Central memory CD4-positive, alpha-beta T cell (primary cell): ENCODE data around the gene METRN.
A peak's percentile ranks its signal among the peaks of the same experiment; 100 is the strongest.

Experiments used
- DNase-seq: peaks from one replicate; pipeline ENCODE4 v3.0.0; 2022
- total RNA-seq, 3 experiments: gene quantifications; one replicate each; lab custom pipeline; 2026; lab: John Stamatoyannopoulos, UW

METRN gene
- 1.9 to 8.4 (median 4.8) reads per million in 3 experiments for total RNA-seq

- peak; percentile 79 for DNase-seq
Measured at GRCh38 chr16:714558-715476, at the start of gene METRN. METRN (plus strand) TSS chr16:715118; CDS start chr16:715290, 172 bp downstream.

- no peak for DNase-seq
Measured at GRCh38 chr16:666572-666971, 48.3 kb upstream of the METRN start.

- no peak for DNase-seq
Measured at GRCh38 chr16:667113-667779, 47.7 kb upstream of the METRN start.

- peak; percentile 84 for DNase-seq
Measured at GRCh38 chr16:667780-668518, 47.0 kb upstream of the METRN start, which contains the start of gene RHOT2. RHOT2 (plus strand) TSS chr16:668132; CDS start chr16:668200, 68 bp downstream.

- DNase-seq, result no peak
Measured at GRCh38 chr16:668519-669171, 46.3 kb upstream of the METRN start.

GRCh38 chr16:669666-670065 lies 45.3 kb upstream of the METRN start:
- DNase-seq, result no peak

- DNase-seq, result no peak
Measured at GRCh38 chr16:670485-671352, 44.2 kb upstream of the METRN start.

- no peak for DNase-seq
Measured at GRCh38 chr16:671353-672131, 43.4 kb upstream of the METRN start.

GRCh38 chr16:672371-672770 lies 42.5 kb upstream of the METRN start:
- DNase-seq, result no peak

GRCh38 chr16:672851-673250 lies 42.1 kb upstream of the METRN start:
- no peak for DNase-seq

- no peak for DNase-seq
Measured at GRCh38 chr16:673399-673991, 41.4 kb upstream of the METRN start.

GRCh38 chr16:674214-674881 lies 40.6 kb upstream of the METRN start:
- DNase-seq, result no peak

GRCh38 chr16:674968-675883 lies 39.7 kb upstream of the METRN start, which contains the start of gene RHBDL1:
RHBDL1 (plus strand) TSS chr16:675671; CDS start chr16:675791, 120 bp downstream.
- no peak for DNase-seq

- no peak for DNase-seq
Measured at GRCh38 chr16:675884-676564, 38.9 kb upstream of the METRN start.

- DNase-seq, result no peak
Measured at GRCh38 chr16:676565-676902, 38.4 kb upstream of the METRN start.

GRCh38 chr16:676913-677312 lies 38.0 kb upstream of the METRN start:
- peak; percentile 67 for DNase-seq

GRCh38 chr16:677316-678190 lies 37.4 kb upstream of the METRN start:
- DNase-seq, result no peak
